LoVo (cell line): Measurements from ENCODE around the gene ITIH4.

Experiments used
- DNase-seq: peaks from one replicate; pipeline ENCODE4 v3.0.0-alpha.2; 2016; ENCODE audit warnings: low spot score

The ITIH4 gene

DNA sequence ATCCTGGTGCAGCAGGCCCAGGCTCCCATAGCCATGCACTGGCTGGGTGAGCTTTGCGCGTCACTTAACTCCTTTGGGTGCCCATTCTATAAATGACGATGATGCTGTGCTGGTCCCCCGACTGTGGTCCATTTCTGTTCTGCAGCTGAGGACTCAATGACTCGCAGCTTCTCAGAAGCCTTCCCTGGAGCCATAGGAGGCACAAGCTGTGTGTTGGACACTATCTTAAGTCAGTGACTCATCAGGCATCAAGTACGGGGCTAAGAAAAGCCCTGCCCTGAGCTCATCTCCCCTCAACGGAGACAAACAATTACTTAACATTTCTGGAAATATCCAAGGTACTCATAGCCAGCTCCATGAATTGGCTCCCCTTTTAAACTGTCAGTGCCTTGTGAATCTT lies 18.1 kb upstream of the ITIH4 start:
- DNase-seq = no peak

DNA sequence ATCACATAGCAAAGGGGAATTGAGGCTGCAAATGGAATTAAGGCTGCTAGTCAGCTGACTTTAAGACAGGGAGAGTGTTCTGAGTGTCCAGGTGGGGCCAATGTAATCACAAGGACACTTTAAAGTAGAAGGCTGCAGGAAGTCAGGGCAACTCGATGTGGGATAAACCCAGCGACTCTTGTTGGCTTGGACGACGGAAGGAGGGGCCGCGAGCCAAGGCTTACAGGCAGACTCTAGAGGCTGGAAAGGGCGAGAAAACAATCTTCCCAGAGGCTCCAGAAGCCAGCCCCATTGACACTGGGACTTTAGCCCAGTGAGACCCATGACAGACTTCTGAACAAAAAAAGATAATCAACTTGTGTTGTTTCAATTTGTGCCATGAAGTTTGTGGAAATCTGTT lies 17.3 kb upstream of the ITIH4 start:
- DNase-seq = no peak

DNA sequence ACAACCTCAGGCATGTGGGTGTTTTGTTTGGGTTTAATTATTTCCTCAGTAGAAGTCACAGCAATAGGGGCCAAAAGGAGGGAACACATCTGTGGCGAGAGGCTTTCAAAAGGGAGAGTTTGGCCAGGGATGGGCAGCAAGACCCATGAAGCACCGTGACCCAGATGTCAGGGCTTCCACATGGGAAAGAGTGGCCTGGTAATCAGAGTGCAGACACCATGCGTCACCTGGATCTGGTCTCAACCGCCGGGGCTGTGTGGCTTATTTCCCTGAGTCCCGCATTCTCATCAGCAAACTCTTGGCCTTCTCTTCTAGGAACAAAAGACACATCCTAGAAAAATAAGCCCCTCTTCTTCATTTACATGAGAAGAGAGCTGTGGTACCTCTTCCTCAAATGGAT lies 16.8 kb upstream of the ITIH4 start:
- DNase-seq = no peak

DNA sequence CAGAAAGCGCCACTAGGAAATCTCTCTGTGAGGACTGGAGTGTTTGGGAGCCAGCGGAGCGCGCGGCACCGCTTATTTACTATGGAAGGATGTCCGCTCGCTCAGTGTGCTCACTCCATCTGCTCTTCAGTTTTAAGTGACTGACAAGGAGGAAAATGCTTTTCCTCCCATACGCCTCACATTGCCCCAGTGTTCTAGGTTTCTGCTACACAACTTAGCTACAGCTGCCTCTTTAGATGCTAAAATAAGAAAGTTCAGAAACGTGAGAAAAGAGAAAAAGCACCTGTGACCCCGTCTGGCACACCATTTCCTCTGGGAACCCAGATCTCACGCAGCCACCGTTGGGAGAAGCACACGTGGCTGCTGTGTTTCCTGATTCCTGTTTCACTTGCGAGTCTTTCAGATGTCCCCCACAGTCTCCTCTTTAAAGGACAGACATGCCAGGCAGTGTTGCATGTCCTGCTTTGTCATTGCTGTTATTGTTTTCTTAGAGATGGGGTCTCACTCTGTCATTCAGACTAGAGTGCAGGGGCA lies 16.0 kb upstream of the ITIH4 start:
- DNase-seq = no peak

DNA sequence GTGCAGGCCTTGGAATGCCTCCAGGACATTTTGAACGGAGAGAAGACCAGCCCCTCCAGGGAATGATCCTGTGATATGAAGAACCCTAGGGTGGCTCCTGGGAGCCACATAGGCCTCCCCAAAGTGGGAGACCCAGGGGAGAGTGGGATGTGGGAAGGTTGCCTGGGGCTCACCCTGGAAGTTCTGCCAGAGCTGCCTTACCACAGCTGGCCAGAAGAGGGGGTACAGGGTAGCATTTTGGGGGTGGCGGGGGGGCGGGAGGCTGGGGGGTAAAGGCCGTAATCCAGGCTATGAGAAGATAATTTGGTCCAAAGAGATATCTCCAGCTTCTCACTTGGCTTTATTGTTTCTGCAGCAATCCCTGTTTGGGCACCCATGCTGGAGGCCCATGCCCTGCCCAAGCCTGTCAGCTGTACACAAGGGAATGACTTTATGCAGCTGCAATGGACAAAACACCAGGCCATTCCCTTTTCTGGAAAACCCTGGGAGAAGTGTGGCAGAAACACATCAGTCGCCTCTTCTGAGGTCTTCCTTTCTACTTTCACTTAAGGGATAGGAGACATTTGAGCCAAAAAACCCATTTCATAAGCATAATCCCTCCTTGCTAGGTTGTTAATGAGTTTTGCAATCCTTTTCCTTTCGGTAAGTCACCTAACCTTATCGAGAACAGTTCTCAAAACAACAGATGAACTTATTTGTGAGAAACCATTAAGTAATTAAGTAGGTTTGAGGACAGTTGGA lies 15.4 kb upstream of the ITIH4 start:
- DNase-seq = no peak

DNA sequence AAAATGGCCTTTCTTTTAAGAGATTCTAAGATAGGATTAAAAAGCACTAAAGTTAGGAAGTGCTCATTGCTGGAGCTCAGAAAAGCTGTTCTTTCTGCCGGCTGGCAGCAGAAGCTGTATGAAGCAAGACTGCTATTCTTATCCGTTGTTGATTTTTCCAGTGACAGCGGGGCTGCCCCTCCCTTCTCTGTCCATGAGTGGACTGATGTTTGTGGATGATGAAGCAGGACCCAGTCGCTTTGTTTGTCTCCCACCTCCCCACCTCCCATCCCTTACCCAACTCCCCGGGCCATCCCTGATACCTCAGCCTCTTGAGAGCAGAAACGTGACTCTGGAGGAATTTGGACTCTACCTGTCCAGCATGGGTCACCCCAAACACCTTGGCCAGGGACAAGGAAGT lies 14.7 kb upstream of the ITIH4 start:
- no peak for DNase-seq

DNA sequence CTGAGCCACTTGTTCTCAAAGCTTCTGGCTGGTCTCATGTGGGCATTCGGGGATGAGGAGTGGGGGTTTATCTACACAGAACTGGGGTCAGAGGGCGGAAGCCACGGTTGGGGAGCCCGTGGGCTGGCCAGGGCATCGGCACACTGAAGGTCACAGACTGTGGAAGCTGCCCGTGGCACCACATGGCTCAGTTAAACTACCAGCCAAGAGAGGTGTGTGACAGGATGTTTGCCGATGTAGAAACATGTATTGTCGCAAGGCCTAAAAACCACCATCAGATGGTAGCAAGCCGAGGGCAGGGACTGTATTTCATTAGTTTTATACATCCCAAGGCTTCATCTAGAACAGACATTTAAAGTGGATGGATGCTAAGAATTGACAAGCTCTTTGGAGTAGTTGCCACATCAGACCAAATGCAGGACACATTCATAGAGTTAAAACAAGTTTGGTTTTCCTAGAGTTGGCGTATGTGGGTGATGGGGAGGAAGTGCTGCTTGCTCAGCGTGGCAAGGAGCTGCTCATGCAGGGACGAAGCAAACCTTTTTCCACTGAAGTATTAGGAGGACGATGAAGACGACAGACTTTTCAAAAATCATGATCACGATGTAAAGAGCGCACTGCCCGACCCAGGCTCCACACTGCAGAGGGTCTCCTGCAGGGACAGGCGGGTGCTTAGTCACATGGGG lies 14.0 kb upstream of the ITIH4 start:
- DNase-seq = no peak

DNA sequence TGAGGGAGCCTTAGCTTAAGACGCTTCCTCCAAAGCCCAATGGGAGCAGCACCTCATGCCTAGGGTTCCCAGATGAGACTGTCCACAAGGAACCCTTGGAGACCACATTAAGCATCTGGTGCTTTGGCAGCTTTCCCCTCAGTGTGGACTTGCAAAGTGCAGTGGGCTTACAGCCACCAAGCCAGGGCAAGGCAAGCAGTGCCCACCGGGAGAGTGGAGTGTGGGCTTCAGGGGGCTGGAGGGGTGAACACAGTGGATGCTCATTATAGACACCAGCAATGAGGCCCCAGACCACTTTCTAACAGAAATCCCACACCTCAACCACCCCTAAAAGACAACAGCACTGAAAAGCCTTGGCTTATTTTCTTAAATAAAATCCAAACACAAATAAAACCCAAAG lies 13.4 kb upstream of the ITIH4 start:
- DNase-seq = no peak

DNA sequence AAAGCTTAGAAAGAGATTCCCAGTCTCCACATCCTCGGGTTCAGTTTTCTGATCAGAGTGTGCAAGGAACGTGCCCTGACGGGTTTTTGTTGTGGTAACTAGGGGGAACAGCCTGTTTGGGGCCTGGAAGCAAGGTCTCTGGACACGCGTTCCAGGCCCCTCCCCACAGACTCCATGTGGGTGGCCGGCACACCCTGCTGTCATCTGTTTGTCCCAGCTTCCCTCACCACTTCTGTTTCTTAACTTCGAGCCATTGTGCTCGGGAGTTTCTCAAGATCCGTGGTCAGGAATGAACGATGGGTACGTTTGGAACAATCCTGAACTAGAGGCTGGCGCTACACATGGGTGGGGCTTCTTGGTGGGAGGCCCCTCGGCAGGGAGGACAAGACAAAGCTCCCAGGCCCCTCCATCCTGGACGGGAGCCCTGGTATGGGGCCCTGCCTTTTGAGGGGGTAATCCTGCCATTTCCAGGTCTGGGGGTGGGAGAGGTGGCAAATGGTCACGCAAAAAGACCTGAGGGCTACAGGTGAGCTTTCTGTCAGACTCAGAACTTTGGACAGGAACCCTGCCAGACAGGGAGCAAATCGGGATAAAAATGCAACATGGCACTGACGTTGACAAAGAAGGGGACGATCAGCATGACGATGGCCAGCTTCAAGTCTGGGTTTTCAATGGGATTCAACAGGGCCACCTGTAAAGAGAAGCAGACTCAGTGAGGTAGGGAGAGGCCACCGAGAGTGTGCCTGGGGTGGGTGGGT lies 12.8 kb upstream of the ITIH4 start:
- DNase-seq = no peak

DNA sequence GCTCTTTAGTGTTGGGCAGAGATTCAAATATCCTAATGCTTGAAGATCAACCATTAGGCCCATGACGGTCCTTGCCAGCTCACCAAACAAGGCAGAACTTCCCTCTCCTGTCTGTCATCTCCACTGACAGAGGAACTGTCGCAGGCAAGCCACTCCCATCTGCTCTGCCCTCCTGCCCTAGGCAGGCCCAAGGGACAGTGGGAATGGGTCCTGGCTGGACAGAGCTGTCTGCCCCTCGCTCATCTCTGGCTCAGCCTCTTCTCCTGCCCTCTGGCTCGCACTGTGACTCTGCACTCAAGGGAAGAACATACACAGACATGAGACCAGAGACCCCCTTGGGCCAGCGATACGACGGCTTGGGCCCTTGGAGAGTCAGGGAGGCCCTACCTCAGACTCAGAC lies 12.0 kb upstream of the ITIH4 start:
- no peak for DNase-seq

DNA sequence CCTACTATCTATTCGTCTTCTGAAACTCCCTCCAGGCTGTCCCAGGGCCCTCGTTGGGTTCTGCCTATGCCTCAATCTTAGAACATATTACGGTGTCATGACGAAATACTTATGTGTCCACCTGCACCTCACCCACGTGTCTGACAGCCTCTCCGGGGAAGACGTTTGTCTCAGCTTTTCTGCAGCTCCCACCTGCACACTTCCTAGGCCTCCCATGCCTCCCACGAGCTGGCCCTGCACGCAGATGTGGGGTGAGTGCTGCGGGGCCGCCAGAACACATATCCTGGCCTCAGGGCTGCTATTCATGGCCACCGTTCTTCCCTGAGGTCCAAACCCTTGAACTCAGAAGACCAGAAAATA lies 11.5 kb upstream of the ITIH4 start:
- no peak for DNase-seq

DNA sequence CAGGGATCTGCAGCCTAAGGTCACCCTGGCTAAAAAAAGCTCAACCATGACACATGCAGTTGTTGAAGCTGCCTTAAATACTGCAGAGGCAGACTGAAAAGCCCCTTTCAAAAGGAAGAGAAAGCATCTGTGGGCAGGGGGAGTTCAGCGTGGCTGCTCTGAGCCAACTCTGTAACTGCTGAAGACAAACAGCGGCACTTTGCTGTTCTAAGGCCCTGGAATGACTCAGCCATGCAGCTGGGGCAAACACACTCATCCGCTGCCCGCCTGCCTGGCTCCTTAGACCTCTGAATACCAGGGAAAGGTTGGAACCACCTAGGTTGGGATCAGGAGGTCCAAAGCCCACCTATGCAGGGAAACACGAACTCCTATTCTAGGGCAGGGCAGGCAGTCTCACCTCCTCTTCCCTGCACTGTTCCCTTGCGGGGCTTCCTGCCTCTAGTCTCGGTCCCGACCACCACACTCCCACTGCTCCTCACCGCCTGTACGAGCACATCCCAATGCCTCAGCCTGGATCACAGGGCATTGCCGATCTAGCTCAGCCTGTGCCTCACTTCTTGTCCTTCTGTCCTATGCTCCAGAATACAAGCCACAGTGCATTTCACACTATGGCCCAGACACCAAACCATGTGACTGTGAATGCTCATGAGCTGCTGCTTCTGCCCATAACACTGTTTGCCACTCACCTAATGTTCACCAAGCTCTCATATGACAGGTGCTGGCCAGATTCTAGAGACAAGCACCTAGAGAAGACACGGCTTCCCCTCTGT lies 10.9 kb upstream of the ITIH4 start:
- DNase-seq = no peak

DNA sequence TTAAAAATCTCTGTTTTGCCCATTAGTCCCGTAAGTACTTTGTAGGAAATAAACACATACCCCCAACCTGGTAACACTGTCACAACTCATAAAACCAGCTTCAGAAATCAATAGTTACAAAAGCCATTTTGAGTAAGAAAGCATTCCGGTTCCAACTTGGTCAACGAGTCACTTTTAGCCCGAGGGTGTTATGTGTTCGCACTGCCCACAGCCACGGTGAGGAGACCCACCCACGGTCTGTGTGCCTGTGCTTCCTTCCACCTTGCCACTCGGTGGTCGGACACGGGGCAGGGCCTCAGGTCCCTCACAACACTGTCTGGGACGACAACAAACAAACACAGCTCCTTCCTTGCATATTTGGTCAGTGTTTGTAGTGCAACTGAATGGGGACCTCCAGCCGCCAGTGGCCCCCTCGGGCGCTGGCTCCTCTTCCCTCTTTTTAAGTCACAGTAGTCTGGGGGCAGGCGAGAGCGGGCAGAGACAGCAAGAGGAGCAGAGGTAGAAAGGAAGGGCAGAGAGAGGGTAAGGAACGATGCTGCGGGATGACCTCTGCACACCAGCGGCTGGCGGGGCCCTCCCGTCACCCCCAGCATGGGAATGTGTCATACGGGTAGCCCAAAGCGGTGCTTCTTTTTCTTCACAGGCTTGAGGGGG lies 9.5 kb upstream of the ITIH4 start:
- DNase-seq = no peak

DNA sequence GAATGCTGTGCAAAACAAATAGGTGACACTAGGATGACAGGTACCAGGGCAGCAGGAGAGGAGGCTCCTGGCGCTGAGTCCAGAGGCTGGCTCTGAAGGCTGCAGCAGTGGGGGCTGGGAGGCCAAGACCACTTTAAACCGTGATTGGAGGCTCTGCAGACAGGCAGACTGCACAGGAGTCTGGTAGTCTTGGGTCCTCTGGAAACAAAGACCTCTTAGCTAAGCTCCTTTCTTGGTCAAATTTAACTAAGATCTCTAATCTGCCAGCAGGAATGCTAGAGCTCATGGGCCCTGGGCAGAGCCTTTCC lies 8.8 kb upstream of the ITIH4 start:
- no peak for DNase-seq

DNA sequence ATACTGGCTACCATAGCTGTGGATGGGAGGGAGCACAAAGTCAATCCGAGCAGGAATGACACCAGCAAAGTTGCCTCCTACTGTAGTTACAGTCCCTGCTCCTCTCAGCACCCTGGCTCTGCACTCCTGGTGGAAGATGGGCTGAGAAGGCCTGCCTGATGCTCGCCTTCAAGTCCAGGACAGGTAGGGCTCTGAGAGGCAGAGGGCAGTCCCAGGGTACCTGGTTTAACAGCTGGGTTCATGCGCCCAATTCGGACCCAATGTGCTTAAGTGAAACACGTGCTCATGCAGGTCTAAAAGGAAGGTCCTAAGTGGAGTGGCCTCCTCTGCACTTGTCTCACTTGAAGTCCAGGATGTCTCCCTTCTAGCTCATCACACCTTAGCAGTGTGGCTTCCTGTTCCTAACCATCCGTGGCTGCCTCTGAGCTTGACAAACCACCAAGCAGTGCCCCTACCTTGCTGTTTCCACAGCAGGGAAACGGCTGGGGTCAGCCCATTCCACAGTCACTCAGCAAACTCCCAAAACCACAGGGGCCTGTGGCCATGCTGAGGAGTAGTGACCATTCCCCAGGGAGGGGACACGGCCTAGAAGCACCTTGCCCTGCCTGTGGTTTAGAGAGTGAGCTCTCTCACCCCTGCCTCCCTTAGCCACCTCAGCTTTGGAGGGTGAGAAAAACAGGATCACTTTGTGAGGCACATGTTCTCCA lies 8.2 kb upstream of the ITIH4 start:
- DNase-seq = no peak

DNA sequence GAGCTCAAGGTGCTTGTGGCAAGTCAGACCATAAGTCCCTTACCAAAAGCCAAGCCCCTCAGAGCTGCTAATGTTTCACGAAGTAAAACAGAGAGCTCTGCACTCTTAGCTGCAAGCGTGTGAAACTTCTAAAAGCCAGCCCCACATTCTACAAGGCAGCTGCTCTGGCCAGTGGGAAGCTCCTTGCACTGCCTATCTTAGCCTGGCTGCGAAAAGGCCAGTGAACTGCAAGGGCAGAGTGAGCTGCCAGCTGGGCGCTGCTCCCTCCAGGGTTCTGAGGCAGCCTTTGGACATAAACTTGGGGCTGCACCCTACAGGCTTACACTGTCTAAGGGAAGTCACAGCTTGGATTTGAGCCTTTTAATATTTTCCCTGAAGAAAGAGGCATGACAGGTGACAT lies 6.5 kb upstream of the ITIH4 start:
- DNase-seq = no peak

DNA sequence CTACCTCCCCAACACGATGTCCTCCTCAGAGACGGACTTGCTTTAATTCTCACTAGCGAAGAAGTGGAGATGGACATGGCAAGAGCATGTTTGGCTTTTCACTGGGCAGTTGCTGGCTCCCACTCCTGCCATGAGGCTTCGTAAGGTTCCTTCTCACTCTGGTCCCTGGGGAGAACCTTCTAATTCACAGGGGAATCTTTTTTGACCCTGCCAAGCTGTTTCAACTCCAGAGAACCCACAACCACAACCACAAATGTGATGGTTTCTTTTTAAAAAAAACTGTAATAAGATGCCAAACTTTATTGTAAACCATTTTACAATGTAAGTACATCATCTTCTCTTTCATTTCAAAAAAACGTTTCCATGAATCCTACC lies 6.0 kb upstream of the ITIH4 start:
- no peak for DNase-seq

DNA sequence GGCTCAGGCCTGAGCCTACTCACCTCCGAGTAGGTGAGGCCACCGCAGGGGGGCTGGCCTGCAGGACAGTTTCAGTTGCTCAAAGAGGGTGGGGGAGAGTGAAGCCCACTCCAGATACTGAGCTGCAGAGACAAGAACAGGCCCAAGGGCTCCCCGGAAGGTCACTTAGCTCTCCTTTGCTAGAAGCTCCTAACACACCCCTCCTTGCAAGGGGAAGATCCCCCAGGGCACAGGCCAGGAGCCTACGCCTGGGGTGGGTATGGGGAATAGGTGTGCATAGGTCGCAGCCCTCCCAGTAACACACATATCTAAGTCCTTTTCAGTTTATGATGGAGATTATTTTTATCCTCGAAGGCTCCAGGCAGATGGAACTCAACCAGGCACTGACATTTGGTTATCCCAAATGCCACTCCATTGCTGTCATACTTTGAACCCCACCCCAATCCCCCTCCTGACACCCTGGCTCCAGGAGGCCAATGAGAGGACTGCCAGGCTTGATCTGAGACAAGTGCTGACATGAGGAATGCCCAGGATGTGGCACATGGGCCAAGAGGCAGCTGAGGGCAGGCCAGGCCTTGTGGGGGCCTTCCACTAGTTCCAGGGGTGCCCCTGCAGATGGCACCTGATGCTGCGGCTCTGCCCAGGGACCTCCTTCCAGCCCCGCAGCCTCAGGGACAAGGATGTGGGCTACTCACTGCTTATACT lies 5.4 kb upstream of the ITIH4 start:
- DNase-seq = no peak

DNA sequence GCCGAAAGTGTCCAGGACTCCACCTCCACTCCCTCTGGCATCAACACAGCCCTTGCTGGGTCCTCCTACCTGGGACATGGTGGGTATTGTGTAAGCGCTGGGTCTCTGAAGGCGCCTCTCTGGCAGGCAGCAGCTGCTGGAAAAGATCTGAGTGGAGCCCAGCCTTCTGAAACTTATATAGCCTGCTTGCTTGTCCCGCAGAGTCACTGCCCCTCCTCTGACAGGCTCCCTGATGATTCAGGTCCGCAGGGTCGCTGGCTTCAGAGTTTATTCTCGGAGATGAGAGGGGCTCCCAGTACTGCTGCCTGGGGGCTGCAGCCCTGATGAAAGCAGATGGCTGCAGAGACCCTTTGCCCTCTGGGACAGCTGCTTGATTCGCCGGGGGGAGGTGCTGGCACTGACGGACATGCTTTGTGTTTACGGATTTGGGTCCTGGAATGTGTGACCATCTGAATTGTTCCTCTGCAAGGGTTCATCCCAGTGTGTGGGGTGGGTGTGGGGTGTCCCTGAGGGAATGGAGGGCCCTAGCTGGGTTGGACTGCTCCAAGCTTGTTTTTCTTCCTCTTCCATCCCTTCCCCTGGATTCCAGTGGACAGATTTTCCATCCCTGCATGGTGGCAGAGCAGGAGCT lies 4.5 kb upstream of the ITIH4 start, which contains the start of gene MUSTN1:
MUSTN1 (minus strand) TSS at position 149 of the 631 bp plus-strand sequence; CDS start at position 78, 71 bp downstream.
- DNase-seq = no peak

DNA sequence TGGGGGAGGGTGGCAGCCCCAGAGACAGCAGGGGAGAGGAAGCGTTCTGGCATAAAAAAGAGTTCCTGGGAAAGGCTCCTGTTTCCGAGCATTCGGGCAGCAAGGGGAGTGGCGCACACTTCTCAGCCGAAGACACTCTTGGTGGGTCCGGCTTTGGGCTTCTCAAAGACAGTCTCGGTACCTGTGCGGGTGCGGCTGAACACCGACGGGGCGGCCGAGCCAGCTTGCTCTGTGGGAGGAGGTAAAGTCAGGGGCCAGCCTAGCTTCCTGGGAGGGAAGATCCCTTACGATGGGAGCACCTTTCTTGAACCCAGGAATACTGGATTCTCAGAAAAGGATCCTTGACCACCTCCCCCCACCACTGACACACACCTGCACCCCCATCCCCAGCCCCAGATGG lies 2.7 kb upstream of the ITIH4 start:
- no peak for DNase-seq
